GM19397 (cell line): ENCODE results near the gene LIMK1.
A peak's percentile ranks its signal among the peaks of the same experiment; 100 is the strongest.
"Not testable (repeated sequence)": the region's sequence is repeated elsewhere in the genome, so short reads cannot be mapped to it uniquely, and the experiment has no call there.

ENCODE experiments used
- ATAC-seq: cut with Tn5 transposase; IDR thresholded peaks from one replicate; pipeline ENCODE4 v1.9.1; 2021; ENCODE audit warnings: mild to moderate bottlenecking, moderate library complexity; ENCODE audit not compliant: unreplicated experiment

The LIMK1 gene

DNA sequence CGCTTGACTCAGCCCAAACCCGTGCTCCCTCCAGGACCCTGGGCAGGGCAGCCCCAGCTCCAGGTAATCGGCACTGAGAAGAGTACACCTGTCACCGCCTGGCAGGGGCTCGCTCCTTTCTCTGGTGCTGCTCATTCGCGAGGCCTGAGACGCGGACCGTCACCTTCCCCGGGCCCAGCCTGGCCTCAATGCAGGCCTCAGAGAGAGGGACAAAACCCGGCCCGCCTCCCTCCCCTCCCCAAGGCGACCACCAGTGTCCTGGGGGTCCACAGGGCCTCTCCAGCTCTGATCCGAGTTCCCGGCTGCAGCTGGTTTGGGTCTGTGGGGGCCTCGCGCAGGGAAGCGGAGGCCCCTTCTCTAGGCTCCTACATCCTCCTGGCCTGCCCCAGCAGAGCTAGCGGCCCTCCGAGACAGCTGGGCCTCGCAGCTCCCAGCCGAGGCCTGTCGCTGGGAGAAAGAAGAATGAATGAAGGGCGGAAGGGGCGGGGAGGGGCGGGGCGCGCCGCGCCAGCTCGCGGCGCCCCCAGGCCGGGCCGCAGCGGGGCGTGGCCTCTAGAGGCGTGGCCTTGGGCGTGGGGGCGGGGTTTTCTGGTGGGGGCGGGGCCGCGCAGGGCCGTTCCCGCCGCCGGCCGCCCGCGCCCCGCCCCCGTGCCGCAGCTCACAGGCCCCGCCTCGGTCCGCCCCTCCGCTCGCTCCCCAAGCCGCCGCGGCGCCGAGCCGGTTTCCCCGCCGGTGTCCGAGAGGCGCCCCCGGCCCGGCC, at the start of gene LIMK1:
LIMK1 (plus strand) TSS at position 688 of the 760 bp plus-strand sequence. CDS start 187 bp downstream, outside the sequence.
- peak; percentile 78 for ATAC-seq

DNA sequence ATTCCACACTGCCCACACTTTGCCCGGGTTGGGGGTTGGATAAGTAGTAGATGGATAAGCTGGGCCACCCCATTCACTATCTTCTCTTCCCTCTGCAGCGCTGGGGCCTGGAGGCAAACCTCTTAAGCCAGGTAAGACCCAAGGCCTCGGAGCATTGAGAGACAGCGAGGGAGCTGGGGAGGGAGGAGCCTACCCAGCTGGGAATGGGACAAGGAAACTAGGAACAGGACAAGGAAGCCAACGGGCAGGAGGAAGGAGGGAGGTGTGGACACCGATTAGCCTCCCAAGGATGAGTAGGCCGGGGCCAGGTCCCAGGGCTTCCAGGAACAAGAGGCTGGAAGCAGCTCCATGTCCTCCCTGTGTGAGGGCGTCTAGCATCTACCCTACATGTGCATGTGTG, 46.0 kb upstream of the LIMK1 start:
- ATAC-seq, result no peak

DNA sequence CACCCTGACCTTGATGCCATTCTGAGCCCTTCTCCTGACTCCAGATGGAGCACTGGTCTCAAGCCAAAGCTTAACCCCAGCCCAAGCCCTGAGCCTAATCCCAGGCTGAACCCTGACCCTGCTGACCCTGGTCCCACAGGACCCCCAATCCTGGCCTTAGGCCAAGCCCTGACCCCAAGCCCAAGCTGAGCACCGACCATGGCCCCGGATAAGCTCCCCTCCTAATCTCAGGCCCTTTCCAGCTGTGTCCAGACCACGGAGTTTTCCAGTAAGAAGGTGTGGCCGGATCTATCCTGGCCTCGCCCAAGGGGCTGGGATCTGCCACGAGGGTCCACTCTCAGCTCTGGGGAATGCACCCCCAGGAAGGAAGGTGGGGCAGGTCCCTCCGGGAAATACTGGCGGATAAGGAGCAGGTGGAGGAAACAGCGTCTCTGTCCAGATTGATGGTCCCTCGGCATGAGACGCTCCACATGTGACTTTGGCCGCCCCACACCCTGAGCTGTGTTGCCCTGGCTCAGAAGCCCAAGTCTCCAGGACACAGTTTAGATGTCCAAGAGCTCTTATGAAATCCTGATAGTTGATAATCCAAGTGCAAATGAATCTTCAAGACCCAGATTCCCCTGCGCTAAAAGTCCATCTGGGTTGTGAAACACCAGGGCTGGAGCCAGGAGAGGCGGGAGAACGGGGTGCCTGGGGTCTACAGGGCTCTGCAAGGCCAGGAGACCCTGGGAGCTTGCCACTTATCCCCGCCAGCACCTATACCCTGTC, 45.2 kb upstream of the LIMK1 start:
- no peak for ATAC-seq

DNA sequence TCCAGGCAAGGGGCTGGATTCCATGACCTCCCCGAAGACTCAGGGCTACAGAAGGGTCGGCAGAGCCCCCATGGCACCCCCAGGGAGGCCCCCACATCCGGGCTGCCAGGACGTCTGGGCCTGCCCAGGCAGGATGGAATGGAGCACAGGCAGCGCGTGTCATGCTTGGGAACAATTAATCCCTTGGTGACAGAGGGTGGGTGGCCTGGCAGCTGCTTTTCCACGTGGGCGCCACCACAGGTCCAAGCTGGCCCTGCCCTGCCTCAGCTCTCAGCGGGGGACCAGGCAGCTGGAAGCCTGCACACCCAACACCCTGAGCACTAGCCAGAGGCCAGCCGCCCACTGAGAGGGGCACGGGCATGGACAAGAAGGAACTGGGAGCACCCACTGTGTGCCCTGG, 44.3 kb upstream of the LIMK1 start:
- no peak for ATAC-seq

DNA sequence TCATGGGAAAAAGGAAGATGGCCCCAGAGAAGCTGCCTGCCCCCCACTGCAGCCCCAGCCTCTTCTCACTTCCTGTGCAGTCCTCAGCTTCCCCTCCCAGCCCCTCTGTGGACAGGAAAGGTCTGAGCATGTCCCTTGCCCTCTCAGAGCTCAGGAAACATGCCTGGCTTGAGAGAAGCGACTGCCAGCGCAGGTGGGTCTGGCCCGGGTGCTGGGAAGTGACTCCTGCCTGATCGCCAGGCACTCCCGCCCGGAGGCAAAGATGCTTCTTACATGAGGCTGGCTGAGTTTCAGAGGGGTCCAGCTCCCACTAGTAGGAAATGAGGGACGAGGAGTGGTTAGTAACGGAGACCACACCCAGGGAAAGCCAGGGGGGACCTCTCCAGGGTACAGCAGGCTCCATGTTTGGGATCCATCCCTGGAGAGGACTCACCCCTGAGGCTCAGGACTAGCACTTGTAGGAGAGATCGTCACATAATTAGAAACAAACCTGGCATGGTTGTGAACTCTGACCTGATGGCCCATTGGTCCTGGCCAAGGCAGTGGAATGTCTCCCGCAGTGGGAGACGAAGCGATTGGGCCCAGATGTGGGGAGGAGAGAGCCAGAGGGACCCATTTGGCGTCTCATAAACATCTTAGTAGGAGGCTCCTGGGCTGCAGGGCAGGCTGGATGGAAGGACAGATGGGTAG, 43.4 kb upstream of the LIMK1 start:
- no peak for ATAC-seq

DNA sequence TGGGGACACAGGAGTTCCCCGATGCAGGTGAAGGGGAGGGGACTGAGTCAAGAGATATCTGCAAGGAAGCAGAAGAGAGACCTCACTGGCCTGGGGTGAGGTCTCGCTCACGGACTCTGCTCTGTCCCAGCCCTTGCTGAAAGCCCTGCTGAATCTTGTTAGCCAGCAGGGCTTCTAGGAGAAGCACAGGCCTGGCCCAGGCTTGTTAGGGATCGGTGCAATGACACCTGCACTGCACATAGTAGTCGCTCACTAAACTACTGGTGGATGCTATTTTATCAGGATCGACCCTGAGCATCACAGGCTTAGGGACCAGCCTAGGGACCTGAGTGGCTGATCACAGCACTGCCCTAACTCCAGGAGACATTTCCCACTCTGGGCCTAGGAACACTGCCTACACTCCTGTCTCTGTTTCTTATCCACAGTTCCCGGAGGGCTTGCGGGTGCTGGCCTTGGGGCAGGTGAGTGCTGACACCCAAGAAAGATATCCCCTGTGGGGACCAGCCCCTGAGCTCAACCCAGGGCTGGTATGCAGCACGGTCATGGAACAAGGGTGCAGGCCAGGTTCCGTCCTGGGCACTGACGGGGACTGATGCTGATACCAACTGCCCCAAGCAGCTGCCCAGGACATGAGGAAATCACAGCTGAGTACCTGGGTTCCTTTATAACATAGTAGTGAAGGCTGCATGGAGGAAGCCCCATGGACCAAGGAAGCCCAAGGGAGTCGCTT, 42.6 kb upstream of the LIMK1 start:
- no peak for ATAC-seq

DNA sequence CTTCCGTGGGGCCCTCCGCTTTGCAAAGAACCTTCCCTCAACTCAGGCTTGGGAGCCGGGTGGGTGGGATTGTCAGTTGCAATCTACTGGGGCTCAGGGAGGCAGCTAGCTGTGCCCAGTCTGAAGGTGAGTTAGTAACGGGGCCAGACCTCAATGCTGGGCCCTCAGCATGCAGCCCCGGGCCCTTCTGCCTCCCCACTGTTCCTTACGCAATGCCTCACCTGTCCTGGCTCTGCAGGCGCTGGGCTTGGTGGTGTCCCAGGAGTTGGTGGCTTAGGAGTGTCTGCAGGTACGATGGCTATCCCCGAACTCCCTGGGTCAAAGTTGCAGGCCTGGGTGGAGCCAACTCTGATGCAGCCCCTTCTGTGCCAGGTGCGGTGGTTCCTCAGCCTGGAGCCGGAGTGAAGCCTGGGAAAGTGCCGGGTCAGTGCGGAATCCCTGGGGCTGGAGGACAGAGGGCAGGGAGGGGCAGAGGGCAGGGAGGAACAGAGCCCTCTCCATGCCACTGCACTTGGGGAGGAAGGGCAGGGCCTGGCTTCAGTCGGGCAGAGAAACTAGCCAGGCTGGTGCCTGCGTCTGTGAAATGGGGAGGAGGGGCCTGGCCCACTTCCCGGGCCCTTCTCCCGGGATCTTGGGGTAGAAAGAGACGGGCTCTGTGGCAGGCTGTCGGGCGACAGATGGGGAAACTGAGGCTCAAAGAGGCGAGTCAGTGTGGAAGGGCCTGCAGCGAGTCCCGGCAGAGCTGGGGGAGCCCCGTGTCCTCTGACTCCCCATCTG, 40.7 kb upstream of the LIMK1 start:
- no peak for ATAC-seq

DNA sequence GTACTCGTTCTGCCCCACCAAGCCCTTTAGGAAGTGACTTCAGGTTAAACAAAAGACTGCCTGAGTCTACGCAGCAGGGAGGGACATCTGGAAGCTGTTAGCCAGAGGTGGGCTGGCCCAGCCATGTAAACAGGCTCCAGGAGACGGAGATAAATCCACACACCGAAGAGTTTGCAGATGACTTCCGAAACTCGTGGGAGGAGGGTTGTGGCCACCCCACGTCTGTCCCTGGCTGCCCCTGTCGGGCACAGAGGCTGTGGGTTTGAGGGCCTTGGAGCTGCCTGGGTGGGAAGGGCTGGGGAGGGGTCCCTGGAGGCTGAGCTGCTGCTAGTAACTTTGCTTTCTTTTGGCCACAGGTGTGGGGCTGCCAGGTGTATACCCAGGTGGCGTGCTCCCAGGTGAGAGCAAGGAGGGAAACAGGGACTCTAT, 40.1 kb upstream of the LIMK1 start:
- no peak for ATAC-seq

DNA sequence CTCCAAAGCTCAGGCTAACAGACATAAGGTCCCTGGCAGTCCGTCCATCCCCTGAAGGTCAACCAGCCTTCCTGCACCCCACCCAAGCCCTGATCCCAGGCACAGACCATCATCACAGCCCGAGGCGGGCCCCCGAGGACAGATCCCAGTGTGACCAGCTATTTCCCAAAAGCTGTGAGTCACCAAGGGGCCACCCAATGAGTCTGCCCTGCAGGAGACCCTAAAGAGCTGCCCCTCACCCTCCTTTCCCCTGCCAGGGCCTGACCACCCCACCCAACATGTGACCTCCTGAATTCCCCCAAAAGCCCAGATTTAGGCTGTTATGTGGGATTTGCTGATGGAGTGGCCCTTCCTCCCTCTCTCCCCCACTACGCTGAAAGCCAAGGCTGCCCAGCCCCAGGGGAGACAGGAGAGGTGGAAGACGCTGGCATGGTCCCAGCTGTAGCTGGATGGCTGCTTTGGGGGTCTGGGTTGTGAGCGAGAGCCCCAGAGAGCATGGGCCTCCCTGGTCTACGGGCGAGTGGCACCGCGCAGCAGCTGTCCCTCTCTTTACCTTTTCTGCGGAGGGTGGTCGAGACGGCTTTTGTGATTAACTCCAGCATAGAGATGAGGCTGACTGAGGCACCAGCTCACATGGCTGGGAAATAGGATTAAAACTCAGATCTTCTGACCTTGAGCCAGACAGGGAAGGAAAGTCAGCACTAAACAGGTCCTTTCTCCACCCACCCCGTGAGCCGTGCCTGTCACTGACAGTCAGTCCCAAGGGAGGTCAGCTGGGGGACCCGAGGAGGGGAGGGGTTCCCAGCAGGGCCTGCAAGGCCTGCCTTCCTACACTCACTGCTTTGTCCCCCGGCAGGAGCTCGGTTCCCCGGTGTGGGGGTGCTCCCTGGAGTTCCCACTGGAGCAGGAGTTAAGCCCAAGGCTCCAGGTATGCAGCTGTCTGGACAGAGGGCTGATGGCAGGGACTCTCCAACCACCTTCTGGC, 38.9 kb upstream of the LIMK1 start:
- ATAC-seq, result no peak

DNA sequence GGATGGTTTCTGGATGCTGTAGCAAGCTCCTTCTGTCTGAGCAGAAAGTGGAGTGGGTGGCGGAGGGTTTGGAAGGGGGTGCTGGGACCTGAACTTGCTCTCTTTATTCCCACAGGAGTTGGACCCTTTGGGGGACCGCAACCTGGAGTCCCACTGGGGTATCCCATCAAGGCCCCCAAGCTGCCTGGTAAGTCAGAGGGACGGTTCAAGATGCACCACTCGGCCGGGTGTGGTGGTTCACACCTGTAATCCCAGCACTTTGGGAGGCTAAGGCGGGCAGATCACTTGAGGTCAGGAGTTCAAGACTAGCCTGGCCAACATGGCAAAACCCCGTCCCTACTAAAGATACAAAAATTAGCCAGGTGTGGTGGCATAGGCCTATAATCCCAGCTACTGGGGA, 37.0 kb upstream of the LIMK1 start:
- not testable (repeated sequence) for ATAC-seq

DNA sequence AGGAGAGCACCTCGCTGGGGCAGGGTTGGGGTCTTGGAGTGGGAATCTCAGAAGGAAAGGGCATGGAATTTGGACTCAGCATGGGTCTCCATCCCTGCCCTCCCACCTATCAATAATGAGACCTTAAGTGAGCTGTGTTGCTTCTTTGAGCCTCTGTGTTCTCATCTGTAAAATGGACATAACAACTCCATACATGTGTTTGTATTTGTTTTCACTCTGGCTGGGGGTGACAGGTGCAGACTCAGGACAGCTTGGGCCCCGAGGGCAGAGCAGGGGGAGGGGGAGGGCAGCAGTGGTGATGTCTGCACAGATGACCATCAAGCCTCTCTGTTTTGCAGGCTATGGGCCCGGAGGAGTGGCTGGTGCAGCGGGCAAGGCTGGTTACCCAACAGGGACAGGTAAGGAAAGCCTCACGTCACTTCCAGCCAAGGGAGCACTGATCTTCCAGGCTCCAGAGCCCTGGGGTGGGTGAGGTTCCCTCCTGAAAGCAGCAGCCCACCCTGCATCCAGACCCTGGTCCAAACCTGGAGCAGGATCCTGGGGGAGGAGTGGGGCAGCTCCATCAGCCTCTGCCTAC, 35.7 kb upstream of the LIMK1 start:
- ATAC-seq, result no peak

DNA sequence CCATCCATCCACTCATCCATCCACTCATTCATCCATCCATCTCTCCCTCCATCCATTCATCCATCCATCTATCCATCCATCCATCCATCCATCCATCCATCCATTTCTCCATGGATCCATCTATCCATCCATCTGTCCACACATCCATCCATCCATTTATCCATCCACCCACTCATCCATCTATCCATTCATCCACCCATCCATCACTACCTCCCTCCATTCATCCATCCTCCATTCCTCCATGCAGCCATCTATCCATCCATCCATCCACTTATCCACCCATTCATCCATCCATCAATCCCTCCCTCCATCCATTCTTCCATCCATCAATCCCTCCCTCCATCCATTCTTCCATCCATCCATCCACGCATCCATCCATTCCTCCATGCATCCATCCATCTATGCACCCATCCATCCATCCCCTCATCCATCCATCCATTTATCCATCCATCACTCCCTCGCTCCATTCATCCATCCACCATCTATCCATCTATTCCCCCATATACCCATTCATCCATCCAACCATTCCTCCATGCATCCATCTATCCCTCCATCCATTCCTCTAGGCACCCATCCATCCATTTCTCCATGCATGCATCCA, 34.5 kb upstream of the LIMK1 start:
- ATAC-seq, result no peak

DNA sequence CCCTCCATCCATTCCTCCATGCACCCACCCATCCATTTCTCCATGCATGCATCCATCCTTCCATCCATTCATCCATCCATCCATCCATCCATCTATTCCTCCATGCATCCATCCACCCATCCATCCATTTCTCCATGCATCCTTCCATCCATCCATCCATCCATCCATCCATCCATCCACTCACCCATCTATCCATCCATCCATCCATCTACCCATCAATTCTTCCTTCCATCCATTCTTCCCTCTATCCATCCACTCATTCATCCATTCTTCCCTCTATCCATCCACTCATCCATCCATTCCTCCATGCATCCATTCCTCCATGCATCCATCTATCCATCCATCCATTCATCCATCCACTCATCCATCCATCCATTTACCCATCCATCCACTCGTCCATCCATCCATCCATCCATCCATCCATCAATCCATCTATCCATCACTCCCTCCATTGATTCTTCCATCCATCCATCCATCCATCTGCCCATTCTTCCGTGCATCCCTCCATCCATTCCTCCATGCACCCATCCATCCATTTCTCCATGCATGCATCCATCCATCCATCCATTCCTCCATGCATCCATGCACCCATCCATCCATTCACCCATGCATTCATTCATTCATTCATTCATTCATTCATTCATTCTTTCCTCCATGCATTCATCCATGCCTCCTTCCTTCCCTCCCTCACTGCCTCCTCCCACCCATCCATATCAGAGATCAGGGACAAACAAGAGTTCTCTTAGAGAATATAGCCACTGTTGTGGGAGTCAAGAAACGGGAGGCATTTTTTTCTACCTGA, 33.4 kb upstream of the LIMK1 start:
- ATAC-seq, result no peak

DNA sequence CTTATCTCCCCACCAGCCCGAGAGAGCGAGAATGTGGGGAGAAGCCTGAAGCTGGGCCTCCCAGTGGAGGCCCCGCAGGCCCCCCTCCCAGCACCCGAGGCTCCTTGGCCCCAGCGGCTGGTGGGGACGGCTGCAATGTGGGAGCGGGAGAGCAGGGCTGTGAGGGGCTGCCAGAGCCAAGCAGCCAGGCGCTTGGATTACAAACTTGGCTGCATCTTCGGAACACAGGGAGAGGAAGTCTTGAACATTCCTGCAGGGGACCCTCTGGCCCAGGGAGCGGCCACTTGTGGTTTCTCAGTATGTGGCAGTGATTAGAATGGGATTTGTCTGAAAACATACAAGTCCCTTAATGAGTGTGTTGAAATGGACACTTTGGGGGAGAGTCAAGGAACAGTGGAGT, 32.4 kb upstream of the LIMK1 start:
- no peak for ATAC-seq

DNA sequence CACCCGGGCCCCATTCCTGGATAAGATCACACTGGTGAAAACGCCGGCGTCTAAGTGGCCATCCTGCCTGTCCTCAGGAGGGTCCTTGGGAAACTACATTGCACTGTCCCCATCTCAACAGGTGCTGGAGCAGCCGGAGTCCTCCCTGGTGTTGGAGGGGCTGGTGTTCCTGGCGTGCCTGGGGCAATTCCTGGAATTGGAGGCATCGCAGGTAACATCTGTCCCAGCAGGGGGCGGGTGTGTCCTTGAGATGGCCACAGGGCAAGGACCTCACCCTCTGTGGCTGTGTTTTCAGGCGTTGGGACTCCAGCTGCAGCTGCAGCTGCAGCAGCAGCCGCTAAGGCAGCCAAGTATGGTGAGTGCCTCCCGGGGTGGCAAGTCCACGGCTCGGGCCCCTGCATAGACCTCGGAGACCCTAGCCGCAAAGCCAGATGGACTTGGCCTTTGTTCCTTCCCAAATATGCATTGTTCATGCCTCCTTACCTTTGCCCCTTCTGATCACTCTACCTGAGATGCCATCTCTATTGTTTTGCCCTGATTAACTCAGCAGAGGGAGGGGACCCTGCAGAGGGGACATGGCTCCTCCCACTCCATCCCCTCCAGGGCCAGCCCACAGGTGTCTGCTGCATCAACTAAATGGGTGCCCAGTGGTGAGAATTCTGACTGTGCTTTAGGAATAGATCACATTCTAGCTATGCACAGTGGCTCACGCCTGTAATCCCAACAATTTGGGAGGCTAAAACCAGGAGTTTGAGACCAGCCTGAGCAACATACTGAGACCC, 31.8 kb upstream of the LIMK1 start:
- ATAC-seq, result no peak

DNA sequence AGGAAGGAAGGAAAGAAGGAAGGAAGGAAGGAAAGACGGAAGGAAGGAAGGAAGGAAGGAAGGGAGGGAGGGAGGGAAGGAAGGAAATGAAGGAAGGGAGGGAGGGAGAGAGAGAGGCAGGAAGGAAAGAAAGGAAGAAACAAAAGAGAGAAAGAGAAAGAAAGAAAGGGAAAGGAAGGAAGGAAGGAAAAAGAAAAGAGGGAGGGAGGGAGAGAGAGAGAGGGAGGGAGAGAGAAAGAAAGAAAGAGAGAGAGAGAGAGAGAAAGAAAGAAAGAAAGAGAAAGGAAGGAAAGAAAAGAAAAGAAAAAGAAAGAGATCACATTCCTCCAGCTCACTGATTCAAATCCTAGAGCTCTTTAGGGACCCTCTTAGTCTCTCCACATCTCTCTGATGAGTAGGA, 31.0 kb upstream of the LIMK1 start:
- ATAC-seq, result no peak
